ENCODE measurements around the gene PRSS2.
"Not testable (repeated sequence)": the region's sequence is repeated elsewhere in the genome, so short reads cannot be mapped to it uniquely, and the experiment has no call there.

PRSS2 gene

DNA sequence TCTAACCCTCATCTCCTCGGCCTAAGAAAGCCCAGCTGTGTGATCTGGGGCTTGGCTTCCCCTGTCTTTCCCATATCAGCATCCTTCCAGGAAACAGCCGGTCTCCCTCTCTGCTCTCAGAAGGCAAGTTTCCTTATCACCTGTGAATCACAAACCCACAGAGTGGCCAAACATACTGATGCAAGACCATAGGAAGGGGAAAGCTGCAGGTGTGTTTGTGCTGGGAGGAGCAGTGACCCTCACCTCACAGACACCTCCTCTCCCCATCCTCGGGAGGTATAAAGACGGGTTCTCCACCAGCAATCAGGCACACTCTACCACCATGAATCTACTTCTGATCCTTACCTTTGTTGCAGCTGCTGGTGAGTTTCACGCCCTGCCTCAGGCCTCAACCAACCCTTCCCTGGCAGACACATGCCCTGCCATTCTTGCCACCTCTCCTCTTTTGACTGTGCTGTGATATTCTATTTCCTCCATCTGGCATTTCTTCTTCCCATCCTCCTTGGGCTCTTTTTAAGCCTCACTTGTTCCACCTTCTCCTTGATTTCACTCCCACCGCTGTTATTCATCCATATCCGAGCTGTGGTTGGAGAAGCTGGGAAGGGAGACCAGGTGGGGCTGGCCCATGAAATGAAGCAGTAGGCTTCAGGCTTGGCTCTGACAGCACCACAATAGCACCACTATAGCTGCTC, at the start of gene PRSS2:
Gene PRSS2, plus strand, starts transcription at position 310 of the 692 bp plus-strand sequence. Its CDS starts 13 bp downstream, at position 323.
- no peak for DNase-seq

- DNase-seq = no peak
Observed at GRCh38 chr7:142720986-142721385, 49.8 kb upstream of the PRSS2 start.

DNA sequence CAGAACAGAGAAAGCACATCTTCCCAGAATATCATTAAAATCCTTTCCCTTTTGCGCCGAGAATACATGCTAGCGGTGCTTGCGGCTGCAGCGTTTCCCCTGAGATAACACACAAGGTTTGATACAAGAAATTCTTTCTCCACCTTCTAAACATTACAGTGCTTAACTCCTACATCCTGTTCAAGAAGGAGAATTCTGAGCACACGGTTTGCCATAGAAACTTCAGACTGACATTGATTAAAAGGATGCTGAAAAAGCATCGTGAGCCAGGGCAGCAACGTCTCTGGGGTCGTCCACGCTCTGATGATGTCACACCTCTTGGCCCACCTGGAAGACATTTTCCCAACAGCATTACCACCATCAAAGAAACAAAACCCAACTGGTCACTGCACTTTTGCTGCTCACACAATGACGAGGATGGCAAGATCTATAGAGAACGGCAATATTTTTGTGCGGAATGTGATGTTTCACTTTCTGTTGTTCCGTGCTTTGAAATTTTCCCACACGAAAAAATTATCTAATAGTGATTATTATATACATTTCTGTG, 48.4 kb upstream of the PRSS2 start:
- no peak for DNase-seq

DNA sequence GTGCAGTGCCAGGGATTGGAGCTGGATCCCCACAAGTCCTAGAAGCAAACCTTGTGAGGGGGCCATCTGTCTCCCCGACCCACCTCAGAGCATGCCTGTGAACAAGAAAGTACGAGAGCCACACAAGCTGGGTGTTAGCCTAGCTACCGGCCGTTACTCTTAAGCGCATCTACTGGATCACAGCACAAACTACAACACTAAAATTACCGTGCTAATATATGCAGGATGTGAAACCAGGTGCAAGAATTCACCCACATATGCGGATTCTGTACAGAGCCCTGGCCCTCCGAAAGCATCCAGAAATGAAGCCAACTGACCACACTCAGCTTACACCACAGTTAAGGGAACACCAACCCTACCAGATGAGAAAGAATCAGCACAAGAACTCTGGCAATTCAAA, 37.5 kb upstream of the PRSS2 start:
- DNase-seq = no peak

DNA sequence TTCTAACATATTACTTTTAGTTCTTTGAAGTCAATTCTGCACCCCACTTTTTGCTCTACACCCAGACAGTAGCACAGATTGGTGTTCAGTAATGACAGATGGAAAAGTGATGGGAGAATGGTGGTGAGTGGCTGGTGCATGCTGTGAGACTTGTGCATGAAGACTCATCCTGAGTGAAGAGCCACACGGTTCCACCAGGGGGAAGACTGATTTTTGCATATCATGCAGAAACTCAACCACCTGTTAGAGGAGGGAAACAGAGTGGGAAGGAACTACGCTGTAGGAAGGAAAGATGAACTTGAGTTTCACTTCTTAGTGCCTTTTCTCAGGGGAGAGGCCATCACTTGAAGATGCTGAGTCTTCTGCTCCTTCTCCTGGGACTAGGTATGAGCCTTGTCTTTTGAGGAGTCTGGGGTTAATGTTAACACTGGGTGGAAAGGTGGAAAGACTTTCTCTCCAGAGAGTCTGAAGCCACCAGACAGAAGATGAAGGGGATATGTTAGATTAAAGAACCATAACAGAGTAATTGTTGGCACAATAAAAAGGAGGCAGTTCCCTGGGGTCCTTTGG, 30.8 kb upstream of the PRSS2 start:
- DNase-seq = peak in 1 of 2 experiments; percentile 11

DNA sequence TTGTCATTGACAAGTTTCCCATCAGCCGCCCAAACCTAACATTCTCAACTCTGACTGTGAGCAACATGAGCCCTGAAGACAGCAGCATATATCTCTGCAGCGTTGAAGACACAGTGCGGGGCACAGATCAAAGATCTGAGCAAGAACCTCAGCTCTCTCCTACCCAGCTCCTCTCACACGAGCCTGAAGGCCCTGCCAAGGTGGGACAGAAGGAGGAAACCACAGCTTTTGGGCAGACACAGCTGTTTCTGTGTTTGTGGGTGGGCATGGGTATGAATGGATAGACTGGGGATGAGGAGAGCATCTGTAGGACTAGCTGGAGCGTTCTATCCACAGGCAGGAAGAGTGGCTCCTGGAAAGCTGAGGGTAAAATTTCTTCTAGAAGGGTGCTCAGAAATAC, 30.0 kb upstream of the PRSS2 start:
- no peak for DNase-seq

- DNase-seq = not testable (repeated sequence)
Observed at GRCh38 chr7:142741932-142742331, 28.8 kb upstream of the PRSS2 start.

- no peak for DNase-seq
Observed at GRCh38 chr7:142745091-142745635, 25.6 kb upstream of the PRSS2 start.

DNA sequence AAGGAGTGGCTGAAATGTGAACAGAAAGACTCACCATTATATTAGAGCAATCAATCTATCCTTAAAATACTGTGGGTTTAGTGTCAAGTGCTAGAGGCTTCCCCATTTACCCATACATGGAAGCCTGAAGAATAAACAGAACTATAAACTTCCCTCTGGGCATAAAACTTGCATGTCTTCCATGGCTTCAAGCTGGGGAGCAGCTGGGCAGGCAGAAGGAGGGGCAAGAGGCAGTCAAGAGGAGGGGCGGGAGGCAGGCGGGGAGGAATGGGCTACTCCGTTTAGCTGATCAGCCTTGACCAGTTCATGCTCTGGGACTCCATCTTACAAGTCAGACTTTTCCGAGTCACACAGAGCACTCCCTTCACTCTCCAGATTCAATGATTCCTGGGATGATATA, 25.0 kb upstream of the PRSS2 start:
- no peak for DNase-seq

GRCh38 chr7:142746264-142746663, 24.5 kb upstream of the PRSS2 start:
- no peak for DNase-seq

- not testable (repeated sequence) for DNase-seq
Observed at GRCh38 chr7:142748410-142748809, 22.4 kb upstream of the PRSS2 start.

DNA sequence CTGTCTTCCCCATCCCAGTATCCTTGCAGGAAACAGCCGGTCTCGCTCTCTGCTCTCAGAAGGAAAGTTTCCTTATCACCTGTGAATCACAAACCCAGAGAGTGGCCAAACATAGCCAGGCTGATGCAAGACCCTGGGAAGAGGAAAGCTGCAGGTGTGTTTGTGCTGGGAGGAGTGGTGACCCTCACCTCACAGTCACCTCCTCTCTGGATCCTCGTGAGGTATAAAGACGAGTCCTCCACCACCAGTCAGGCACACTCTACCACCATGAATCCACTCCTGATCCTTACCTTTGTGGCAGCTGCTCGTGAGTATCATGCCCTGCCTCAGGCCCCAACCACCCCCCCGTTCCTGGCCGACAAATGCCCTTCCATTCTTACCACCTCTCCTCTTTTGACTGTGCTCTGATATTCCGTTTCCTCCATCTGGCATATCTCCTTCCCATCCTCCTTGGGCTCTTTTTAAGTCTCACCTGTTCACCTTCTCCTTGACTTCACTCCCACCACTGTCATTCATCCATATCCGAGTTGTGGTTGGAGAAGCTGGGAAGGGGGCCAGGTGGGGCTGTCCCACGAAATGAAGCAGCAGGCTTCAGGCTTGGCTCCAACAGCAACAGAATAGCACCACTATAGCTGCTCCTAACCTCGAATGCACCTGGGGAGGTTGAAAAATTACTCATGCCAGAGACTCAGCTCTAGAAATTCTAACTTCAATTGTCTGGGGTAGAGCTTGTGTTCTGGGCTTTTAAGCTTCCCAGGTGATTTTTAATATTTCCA, 21.4 kb upstream of the PRSS2 start, which contains the start of gene PRSS1:
Gene PRSS1, plus strand, starts transcription at position 255 of the 776 bp plus-strand sequence. Its CDS starts 13 bp downstream, at position 268.
- DNase-seq = no peak

DNA sequence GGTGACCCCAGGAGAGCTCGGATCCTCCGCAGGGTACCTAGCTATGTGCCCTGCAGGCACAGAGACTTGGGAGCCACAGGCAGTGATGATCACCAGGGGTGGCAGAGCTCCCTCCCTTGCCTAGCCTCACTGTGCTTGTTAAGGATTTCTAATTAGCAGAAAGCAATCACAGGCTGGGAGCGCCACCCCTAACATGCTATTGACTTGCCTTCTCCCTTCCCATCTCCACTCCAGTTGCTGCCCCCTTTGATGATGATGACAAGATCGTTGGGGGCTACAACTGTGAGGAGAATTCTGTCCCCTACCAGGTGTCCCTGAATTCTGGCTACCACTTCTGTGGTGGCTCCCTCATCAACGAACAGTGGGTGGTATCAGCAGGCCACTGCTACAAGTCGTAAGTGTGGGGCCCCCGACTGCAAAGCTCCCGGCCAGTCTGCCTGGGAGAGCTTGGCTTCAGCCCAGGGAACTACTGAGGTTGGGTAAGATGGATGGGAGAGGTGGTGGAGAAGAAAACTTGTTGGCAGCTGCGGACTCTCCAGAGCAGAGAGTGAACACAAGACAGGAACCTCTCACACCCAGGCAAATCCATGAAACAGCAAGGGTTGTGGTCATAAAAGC, 20.3 kb upstream of the PRSS2 start:
- DNase-seq = no peak

DNA sequence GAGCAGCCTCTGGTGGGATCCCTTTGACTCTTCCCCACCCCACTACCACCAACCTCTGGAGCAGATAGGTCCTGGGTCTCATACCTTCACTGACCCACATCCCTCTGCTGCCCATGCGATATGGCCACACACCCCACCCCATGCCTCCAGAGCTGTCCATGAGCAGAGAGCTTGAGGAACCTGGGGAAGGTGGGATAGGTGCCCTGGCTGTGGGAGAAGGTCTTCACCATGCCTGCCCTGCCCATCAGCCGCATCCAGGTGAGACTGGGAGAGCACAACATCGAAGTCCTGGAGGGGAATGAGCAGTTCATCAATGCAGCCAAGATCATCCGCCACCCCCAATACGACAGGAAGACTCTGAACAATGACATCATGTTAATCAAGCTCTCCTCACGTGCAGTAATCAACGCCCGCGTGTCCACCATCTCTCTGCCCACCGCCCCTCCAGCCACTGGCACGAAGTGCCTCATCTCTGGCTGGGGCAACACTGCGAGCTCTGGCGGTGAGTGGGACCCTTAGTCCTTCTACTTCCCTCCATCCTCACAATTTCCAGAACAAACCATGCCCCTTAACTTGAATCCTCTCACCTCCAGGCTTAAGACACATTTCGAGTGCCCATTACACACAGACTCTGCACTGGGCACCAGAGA, 19.1 kb upstream of the PRSS2 start:
- DNase-seq = not testable (repeated sequence)

DNA sequence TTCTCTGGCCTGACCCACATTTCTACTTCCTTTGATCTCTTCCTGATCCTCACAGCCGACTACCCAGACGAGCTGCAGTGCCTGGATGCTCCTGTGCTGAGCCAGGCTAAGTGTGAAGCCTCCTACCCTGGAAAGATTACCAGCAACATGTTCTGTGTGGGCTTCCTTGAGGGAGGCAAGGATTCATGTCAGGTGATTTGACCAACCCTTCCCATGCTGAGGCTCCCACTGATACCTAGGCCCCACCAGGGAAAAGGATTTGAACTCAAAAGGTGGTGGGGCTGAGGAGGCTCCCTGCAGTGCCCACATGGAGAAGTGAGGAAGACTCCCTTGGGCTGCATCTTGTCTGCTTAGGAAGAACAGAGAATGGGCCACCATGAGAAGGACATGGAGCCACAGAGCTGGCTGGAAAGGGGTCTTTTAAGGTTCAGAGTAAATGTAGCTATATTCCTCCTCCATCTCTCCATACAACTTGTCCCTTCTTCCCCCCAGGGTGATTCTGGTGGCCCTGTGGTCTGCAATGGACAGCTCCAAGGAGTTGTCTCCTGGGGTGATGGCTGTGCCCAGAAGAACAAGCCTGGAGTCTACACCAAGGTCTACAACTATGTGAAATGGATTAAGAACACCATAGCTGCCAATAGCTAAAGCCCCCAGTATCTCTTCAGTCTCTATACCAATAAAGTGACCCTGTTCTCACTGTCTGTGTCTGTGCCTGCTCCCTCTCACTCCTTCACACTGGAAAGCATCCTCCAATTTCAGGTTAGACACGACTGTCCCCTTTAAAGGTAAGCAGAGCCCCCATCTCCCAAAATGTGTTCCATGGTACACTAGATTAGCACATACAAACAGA, 18.2 kb upstream of the PRSS2 start:
- DNase-seq = no peak

DNA sequence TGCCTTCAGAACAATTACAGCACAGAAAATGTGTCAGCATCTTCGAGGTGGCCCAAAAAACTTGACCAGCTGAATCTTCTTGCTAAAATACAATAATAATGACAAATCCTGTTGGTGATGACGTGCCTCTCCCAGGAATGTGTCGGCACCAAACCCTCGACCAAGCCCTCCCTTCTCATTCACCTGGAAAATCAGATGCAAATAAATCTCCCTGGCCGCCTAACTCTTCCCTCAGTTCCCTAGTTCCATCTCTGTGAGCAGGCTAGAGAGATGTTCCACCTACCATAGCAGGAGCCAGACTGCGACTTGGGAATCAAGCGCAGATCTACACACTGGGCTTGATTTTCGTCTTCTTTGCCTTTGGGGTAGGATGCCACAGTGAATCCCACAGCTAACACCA, 17.4 kb upstream of the PRSS2 start:
- DNase-seq = no peak

DNA sequence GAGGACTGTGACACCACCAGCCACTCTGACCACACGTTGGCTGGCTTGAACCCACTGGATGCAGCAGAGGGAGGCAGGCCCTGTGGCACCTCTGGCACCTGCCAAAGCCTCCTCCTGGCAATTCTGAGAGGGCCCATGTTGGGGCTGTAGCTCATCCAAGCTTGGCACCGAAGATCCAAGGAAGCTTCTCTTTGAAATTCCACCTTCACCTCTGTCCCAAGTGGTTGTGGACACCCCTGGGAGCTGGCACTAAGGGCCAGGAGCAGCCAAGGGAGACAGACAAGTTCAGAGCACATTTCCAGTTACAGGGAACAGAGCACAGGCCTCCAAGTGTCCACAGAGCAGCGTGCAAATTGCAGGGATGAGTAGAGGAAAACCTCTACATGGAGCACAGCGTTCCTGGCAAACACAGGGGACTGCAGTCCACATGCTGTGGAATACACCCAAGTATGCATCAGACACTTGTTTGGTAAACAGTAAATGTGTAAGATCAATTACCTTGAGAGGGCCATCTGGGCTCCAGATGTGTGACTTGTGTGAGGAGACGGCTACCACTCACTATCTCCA, 16.8 kb upstream of the PRSS2 start:
- DNase-seq = peak; percentile 37 to 53

GRCh38 chr7:142754681-142755575, 15.8 kb upstream of the PRSS2 start:
- peak; percentile 17 to 56 for DNase-seq

GRCh38 chr7:142758312-142758711, 12.5 kb upstream of the PRSS2 start:
- not testable (repeated sequence) for DNase-seq

- DNase-seq = no peak
Observed at GRCh38 chr7:142759433-142759832, 11.3 kb upstream of the PRSS2 start.

Measured in NCI-H524 (cell line).